ENCODE data around the gene DGKZ. TPM values are rescaled to one million over a fixed set of nuclear protein-coding genes. Genes with fewer than 3 reads are reported as not detected.

The DGKZ gene
- total and polyA plus RNA-seq, 2 of the 13 experiments (the other 11 are each of a cell fraction or from before 2014, with no cell fraction given): 15.8 to 20.7 TPM

DNA sequence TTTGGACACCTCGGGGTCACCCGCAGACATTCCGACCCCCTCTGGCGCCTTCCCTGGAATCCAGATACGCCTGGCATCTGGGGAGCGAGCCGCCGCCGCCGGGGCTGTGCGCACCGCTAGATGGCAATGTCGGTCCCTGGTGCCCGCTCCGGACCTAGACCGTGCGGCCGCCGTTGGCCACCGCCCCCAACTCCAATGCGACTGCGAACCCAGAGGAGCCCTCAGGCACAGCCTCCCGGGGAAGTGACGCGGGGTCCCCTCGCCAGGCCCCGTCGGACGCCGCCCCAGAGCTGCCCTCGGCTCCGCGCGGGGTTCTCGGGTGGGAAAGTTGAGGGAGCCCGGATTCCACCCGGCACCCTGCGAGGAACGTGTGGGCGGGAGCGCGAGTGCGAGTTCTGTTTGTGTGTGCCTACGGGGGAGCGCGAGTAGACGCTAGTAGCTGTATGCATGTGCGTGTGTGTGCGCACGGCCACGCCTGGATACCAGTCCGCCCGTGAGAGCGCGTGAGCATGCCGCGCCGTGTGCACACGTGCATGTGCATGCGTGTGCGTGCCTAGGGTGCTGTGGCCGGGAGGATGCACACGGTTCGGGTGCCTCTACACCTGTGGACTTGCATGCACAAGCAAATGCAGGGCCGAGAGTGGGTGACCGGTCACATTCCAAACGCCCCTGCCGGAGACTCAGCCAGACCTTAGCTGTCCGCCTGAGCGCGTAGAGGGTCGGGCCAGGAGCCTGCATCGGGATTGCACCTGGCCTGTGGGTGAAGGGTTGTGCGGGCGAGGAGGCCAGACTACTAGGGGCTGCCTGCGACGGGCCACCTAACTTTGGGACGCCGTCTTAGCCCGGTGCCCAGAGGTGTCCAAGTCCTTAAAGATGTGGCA is 42.4 kb downstream of the DGKZ start (continued):
- no peak for TF ChIP-seq RFX3 (CRISPR knock-in tag; IDR thresholded peaks at IDR 0.05)
- no peak for TF ChIP-seq ZNF552 (CRISPR knock-in tag; IDR thresholded peaks at IDR 0.05; ENCODE audit: borderline replicate concordance)
- TF ChIP-seq ZNF550 (CRISPR knock-in tag; IDR thresholded peaks at IDR 0.05; ENCODE audit: borderline replicate concordance): no peak
- TF ChIP-seq, protein P1, sequence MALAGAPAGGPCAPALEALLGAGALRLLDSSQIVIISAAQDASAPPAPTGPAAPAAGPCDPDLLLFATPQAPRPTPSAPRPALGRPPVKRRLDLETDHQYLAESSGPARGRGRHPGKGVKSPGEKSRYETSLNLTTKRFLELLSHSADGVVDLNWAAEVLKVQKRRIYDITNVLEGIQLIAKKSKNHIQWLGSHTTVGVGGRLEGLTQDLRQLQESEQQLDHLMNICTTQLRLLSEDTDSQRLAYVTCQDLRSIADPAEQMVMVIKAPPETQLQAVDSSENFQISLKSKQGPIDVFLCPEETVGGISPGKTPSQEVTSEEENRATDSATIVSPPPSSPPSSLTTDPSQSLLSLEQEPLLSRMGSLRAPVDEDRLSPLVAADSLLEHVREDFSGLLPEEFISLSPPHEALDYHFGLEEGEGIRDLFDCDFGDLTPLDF (CRISPR knock-in tag; IDR thresholded peaks at IDR 0.05): no peak
- no peak for TF ChIP-seq NFATC3 (CRISPR knock-in tag; IDR thresholded peaks at IDR 0.05)
- TF ChIP-seq TARDBP (CRISPR knock-in tag; IDR thresholded peaks at IDR 0.05): no peak; the same call in 1 of the 2 replicates
- peak; percentile 20 for TF ChIP-seq YY1 (IDR thresholded peaks at IDR 0.05; ENCODE audit: insufficient read depth, insufficient replicate concordance, low read depth, low read length)
- TF ChIP-seq, protein P2, sequence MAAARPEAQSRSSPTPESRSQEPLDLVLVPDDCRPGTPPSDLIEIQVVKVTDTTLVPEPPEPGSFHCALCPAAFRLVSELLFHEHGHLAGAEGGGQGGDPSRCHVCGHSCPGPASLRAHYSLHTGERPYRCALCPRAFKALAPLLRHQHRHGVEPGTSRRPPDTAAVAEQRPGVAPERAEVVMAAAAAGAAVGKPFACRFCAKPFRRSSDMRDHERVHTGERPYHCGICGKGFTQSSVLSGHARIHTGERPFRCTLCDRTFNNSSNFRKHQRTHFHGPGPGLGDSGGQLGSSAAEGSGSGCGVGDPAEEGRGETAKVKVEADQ (CRISPR knock-in tag; IDR thresholded peaks at IDR 0.05; ENCODE audit: borderline replicate concordance): no peak
- TF ChIP-seq RARG (CRISPR knock-in tag; IDR thresholded peaks at IDR 0.05; ENCODE audit: low read depth): no peak
- TF ChIP-seq TCF12 (IDR thresholded peaks at IDR 0.05): no peak
- TF ChIP-seq TCF12 (CRISPR knock-in tag; IDR thresholded peaks at IDR 0.05): no peak; the same call in 1 of the 2 replicates
- TF ChIP-seq ZNF180 (CRISPR knock-in tag; IDR thresholded peaks at IDR 0.05; ENCODE audit: borderline replicate concordance, low read depth): no peak
- TF ChIP-seq SMAD3 (CRISPR knock-in tag; IDR thresholded peaks at IDR 0.05): no peak
- TF ChIP-seq ERF (CRISPR knock-in tag; IDR thresholded peaks at IDR 0.05): no peak
- no peak for TF ChIP-seq FOXM1 (CRISPR knock-in tag; IDR thresholded peaks at IDR 0.05)
- no peak for TF ChIP-seq IKZF1 (IDR thresholded peaks at IDR 0.05)
- no peak for TF ChIP-seq ZNF564 (CRISPR knock-in tag; IDR thresholded peaks at IDR 0.05)
- TF ChIP-seq ZNF549 (CRISPR knock-in tag; IDR thresholded peaks at IDR 0.05): no peak
- TF ChIP-seq ZNF333 (CRISPR knock-in tag; IDR thresholded peaks at IDR 0.05; ENCODE audit: borderline replicate concordance): peak; percentile 57; the same call in 1 of the 2 replicates
- no peak for TF ChIP-seq MEIS2 (CRISPR knock-in tag; IDR thresholded peaks at IDR 0.05)
- peak; percentile 78; the same call in 1 of the 2 replicates for TF ChIP-seq POGK (CRISPR knock-in tag; conservative IDR thresholded peaks at IDR 0.05)
- TF ChIP-seq FOXK1 (CRISPR knock-in tag; IDR thresholded peaks at IDR 0.05; ENCODE audit: borderline replicate concordance, low read depth): no peak
- TF ChIP-seq AKAP8 (CRISPR knock-in tag; IDR thresholded peaks at IDR 0.05): no peak
- no peak for TF ChIP-seq GTF3A (CRISPR knock-in tag; conservative IDR thresholded peaks at IDR 0.05)
- no peak; the same call in 1 of the 2 replicates for TF ChIP-seq KDM4B (CRISPR knock-in tag; IDR thresholded peaks at IDR 0.05)
- no peak for TF ChIP-seq SIX4 (CRISPR knock-in tag; IDR thresholded peaks at IDR 0.05)
- TF ChIP-seq PHF8 (CRISPR knock-in tag; IDR thresholded peaks at IDR 0.05): 0 out of 2 replicates have a peak, but pooled peaks have one; percentile 31
- no peak for TF ChIP-seq ZNF260 (CRISPR knock-in tag; IDR thresholded peaks at IDR 0.05; ENCODE audit: borderline replicate concordance, low read depth)
- TF ChIP-seq ZSCAN25 (CRISPR knock-in tag; IDR thresholded peaks at IDR 0.05): no peak

All from HepG2 (cell line).